Stimulated activated CD4-positive, alpha-beta T cell treated with anti-CD3 and anti-CD28 coated beads, Interleukin-4, amount 100 ng/mL, for 1 hour (primary cell): Measurements from ENCODE around the gene ADAP1.
"Not testable (repeated sequence)": the region's sequence is repeated elsewhere in the genome, so short reads cannot be mapped to it uniquely, and the experiment has no call there.

ENCODE experiments used
- DNase-seq: peaks from one replicate; pipeline ENCODE4 v3.0.0-alpha.2; 2020

The ADAP1 gene

DNA sequence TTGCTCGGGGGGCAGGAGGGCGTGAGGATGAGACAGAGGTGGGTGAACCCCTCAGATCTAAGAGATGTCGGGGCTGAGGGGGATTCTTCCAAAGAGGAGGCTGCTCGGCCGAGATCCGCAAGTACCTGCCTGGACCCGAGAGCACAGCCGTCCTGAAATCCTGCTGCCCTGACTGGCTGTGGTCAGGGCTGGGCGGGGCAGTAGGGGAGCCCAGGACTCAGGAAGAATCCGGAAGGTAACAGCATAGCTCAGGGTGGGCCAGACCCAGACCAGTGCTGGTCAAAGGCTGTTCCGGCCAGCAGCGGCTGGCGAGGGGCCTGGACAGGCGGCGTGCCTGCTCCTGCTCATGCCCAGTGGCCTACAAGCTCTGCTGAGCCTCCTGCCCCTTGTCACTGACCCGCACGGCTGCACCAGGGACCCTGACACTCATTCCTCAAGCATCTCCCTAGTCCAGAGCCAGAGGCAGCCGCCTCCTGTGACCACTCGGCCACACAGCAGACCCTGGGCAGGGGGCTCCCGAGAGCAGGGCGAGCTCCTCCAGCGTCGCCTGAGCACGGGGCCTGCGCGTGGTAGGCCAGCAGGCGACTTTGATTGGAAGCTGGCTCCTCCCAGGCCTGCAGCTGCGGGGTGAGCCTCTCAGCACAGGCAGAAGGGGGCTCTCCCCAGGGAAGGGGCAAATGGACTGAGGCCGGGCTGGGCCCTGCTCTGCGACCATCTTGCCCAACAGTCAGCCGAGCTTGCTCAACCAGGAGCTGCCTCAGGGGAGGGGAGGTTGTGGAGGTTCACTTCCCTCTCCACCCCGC lies 3.1 kb upstream of the ADAP1 start:
- no peak for DNase-seq

DNA sequence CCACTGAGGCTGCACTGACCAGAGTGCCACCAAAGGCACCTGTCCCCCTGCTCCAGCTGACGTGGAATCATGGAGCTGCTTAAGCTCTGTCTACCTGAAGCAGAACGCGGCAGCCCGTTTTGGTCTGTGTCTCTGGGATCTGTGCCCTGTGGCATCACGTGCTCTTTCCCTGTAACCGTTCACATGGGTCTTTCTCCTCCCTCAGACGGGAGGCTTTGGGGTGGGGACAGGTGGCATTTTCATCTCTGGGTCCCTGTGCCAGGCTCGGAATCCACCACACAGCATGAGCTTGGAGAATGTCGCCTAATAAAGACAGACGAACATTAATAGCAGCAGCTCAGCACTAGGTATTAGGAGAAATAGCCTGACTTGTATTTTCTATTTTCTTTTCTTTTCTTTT lies 1.6 kb upstream of the ADAP1 start:
- no peak for DNase-seq

DNA sequence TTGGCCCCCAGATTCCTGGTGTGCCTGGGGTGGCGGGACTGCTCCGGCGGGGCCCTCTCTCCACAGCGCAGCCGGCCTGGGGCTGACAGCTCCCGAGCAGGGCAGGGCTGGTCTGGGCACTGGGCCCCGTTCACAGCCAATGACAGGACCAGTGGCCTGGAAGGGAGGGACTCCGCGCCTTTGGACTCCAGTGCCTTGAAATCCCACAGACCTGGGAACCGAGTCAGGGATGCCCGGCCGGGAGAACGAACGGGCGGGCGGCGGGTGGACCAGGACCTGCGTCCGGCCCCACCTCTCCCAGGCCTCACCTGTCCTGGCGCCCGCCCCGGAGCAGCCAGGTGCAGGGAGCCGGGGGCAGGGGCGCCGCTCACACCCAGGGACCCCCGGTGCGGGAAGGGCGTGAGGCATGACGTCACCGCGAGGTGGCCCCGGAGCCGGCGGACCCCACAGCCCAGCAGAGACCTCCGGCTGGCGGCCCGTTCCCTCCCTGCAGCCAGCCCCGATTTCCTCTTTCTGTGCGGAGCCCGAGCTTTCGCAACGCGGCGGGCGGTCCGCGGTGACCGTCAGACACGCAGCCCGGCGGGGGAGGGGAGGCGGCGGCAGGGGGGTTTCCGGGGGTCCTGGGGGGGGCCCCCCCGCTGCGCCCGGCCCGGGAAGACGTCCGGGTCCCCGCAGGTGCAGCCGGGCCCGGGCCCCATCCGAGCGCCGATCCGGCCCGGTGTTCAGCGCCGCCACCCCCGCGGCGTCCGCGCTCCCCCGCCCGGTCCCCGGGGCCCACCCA lies 743 bp downstream of the ADAP1 start:
- no peak for DNase-seq

DNA sequence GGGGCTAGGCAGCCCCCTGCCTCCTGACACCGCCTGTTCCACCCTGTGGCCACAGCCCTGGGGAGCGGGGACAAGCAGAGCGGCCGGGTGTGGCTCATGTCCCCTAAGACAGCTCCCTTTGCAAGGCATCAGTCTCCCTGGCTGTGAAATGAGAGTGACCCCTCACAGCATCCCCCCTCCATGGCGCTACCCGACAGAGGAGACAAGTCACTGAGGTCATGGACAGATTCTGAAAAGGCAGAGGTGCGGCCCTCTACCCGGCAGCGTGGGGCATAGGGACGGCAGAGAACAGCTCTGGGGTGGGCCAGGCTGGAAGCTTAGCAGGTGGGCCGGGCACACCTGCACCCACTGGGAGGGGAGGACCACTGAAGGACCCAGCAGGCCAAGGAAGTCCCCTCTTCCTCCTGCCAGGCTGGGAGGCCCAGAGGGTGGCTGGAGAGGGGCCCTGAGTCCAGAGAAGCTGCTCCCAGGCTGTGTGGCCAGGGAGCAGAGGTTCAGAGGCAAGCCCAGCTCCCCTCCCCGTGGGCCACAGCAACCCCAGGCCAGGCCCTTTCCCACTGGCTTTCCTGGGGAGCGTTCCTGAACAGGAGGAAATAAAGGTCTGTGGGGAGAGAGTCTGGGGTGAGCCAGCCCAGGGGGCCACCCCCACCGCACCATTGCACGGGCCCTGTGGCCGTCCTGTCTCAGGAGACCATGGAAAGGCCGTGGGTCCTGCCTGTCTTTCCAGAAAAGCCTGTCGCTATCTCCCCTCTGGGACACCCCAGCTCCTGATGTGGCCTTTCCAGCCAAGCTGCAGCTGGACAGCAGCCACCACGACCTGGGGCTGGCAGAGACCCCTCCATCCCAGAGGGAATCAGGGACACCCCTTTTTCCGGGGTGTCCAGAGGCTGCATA lies 1.7 kb downstream of the ADAP1 start:
- DNase-seq, result no peak

DNA sequence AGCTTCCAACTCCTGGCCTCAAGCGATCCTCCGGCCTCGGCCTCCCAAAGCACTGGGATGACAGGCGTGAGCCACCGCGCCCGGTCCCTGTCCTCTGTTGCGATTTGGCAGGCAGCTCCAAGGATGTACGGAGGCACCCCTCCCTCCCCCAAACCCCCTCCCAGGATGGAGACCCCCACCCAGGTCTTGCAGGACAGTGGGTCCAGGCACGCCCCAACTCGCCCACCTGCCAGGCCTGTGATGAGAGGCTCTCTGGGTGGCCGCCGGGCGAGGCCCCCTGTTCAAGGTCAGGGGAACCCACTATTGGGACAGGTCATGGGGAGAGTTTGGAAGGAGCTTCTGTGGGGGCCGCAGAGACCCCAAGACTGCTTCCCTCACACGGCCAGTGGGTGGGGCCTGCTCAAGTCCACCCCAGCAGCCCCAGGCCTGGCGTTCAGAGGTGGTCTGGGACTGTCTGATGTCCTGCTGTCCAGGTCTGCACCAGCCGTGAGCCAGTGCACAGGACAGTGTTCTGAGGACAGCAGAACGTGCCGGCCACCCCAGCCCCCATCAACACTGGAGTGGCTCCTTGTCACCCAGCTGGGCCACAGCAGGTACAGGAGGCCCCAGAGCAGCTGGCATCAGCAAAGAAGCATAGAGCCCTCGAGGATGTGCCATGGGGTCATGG lies 2.5 kb downstream of the ADAP1 start:
- no peak for DNase-seq

DNA sequence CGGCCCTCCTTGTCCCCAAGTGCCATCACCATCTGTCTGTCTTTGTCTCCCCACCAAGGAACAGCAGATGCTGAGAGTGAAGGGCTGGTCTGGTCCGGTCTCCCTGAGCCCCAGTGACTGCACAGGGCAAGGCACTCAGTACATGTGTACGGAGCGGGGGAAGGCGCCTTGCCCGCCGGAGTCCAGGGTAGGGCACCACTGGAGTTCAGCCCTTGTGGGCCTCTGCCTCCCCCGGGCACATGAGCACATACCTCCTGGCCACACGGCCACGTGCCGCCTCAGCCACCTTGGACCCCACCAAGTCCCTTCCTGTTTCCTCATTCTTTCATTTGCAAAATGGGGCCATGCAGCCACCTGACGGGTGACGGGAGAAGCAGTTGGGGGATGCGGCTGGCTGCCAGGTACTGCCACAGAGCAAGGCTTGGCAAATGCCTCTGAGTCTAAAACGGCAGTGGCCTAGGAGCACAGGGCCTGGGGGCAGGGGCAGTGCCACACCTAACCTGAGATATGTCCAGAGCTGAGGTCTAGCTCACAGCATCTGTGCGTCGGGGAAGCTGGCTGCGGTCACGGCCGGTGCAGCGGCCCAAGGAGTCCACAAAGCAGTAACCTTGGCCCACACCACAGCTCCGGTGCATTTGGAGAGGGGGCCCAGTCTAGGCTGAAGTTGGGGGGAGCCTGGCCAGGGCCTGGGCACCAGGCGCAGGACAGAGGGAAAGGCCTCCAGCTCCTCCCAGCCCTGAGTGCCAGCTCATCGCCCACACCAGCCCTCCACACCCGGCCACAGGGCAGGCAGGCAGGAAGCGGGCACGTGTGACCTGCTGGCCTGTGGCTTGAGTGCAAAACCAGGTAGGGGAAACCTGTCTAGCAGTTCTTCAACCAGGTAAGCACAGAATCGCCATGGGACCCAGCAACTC lies 5.2 kb downstream of the ADAP1 start:
- no peak for DNase-seq

DNA sequence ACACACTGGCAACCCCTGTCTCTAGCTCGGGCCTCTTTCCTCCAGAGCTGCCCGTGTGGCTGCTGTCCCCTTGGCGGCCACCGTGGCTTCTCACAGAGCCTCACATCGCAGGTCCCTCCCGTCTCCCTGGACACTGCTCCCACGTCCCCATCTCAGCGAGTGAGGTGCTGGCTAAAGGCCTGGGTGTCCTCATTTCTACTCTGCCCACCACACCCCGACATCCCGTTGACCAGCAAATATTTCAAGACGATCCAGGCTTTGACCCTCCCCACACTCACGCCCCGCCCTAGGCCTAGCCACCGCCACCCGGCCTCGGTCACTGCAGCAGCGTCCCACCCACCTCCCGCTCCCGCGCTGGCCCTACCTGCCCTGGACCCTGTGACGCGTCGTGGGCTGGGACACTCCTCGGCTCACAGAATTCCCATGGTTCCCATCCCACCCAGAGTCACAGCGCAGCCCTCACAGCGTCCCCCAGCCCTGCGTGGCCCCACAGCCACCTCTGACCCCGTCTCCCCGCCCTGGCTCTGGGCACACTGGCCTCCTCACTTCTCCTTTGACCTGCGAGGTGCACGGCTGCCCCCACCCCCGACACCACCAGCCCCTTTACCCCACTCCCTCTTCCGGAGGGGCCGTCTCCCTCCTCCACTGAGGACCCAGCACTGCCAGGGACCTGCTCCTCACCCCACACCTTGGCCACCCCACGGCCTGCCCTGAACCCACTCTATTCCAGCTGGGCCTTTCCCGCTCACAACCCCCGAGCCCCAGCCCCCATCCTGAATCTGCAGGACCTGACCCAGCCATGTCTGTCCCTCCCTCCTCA lies 6.9 kb downstream of the ADAP1 start:
- no peak for DNase-seq

DNA sequence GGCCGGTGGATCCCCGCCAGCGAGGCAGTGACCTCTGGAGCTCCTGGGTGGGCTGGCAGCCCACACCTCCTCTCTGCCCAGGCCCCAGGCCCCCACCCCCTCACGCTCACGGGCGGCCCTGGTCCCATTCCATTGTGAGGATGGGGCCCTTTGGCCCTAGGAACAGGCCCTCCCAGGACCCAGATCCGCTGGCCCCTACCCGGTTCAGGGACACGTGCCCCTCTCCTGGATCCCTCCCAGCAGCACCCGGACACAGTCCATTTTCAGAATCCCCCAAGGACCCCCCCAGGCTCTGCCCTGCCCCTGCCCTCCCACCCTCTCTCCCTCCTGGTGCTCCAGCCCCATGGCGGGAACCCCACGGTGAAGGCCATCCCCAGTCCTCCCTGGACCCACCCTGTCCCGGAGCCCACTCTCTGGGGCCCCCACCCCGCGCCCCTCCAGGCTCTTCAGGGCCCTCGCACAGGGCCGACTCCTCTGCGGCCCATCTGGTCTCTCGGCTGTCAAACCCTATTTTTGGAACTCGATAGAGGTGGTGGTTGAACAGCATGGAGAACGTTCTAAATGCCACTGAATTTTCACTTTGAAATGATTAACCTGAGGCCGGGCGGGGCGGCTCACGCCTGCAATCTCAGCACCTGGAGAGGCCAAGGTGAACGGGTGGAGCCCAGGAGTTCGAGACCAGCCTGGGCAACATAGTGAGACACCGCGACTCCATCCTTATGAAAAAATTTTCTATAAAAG lies 8.1 kb downstream of the ADAP1 start:
- no peak for DNase-seq

DNA sequence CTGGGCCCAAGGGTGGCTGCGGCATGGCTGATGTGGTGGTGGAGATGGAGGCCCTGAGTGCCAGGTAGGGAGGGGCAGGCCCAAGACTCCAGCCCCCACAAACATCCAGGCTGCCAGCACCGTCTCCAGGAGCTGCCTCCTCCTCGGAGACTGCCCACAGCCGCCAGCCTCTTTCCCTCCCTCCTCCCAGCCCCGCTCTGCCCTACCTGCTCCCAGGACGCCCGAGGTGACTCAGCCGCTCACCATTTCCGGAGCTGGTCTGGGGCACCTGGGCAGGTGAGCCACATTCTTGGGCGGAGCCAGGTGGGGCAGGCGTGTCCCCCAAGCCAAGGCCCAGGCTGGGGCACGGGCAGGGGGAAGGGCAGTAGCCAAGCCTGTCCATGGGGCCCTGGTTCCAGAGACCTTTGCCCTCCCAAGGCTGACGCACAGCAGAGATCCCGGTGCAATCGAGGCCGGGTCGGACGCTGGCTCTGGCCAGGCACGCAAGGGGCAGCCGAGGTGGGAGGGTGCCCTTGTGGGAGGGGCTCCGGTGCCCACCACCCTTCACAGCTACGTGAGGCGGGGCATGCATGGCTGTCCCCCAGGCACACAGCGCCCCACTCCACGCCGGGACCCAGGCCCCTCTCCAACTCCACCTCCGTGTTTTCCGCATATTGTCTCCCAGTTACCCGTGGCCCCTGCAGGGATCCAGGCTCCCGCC lies 8.8 kb downstream of the ADAP1 start:
- DNase-seq, result no peak

DNA sequence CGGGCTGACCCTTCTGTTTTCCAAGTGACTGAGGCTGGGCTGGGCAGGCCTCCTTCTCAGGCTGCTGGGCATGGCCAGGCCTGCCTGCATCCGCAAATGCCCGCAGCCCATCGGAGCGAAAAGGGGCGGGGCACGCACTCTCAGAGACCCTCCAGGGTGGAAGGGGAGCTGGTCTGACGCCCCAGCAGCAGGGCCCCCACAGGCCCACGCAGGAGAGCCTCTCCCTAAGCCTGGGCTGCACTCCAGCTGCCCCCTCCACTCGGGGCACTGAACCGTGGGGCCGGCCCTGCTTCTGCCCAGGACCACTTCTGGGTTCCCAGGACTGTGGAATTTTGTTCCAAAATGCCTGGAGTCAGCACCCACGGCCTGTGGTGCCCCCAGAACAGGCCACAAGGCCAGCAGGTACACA lies 9.3 kb downstream of the ADAP1 start:
- no peak for DNase-seq

DNA sequence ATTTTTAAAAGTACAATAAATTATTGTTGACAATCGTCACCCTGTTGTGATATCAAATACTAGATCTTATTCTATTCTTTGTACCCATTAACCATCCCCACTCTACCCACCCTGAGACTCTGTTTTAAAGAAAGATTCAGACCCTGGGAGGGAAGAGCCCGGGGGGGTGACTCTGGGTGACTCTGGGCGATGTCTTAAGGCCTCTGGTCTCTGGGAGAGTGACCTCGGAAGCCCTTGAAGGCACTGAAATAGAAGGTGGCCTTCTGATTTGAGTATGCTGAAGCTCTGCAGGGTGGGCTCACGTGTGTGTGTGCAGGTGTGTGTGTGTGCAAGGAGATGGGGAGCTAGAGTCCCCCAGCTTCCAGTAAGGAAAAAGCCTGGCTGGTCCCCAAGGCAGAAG lies 9.7 kb downstream of the ADAP1 start:
- DNase-seq, result no peak

DNA sequence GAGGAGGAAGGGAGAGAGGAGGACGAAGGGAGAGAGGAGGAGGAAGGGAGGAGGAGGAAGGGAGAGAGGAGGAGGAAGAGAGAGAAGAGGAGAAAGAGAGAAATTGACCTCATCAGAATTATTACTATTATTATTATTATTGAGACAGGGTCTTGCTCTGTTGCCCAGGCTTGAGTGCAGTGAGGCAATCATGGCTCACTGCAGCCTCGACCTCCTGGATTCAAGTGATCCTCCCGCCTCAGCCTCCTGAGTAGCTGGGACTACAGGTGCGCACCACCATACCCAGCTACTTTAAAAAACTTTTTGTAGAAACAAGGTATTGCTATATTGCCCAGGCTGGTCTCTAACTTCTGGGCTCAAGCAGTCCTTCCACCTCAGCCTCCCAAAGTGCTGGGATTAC lies 10.7 kb downstream of the ADAP1 start:
- DNase-seq, result not testable (repeated sequence)

DNA sequence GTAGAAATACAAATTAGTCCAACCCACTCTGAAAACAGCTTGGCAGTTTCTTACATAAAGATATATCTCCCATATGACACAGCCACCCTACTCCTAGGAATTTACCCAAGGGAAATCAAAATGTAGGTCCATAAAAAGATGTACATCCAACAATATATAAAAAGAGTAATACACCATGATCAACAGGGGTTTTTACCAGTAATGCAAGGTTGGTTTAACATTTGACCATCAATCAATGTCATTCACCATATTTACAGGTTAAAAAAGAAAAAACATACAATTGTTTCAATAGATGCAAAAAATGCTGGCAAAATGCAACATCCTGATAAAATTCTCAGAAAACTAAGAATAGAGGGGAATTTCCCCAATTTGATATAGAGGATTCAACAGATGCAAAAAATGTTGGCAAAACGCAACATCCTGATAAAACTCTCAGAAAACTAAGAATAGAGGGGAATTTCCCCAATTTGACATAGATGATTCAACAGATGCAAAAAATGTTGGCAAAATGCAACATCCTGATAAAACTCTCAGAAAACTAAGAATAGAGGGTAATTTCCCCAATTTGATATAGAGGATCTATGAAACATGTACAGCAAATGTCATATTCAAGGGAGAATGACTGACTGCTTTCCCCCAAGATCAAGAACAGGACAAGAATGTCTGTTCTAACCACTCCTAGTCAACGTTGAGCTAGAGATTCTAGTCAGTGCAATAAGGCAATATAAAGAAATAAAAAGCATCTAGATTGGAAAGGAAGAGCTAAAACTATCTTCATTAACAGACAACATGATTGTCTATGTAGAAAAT lies 13.7 kb downstream of the ADAP1 start:
- no peak for DNase-seq

DNA sequence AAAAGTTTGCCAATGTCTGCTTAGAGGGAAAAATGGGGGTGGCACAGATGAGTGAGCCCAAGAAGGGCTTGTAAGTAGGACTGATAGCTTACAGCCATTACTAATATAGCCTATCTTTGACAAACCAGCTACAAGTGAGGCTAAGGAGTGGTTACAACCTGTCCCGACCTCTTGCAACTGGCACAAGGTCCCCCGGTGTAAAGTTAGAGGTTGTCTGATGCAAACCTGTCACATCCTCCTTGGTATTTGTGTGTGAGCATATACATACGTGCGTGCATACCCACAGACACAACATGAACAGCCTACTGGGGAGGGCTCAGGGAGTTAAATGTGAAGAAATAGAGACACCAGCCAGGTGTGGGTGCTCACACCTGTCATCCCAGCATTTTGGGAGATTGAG lies 14.6 kb downstream of the ADAP1 start:
- DNase-seq, result no peak

DNA sequence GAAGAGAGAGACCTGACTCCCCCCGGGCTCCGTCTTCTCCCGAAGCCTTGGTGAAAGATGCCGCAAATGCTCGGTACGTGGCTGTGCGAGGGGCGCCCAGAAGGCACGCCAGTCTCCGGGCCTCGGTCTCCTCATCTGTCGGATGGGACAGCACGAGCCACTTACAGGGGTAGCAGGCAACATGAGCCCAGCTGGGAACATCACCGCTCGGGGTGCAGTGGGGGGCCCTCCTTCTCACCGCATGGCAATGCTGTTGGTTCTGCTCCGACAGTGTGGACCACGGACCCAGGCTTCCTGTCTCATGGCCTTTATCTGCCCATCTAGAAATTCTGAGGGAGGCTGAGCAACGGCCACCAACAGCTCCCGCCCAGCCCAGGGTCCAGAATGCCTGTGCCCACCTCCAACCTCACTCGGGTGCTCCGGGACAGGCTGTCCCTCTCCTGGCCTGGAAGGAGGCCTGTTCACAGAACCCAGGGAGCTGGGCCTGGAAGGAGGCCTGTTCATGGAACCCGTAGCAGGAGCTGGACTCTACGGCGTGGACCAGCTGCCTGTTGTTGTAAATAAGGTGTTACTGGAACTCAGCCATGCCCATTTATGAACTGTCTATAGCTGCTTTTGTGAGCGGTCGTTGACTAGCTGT lies 15.8 kb downstream of the ADAP1 start:
- DNase-seq, result no peak

DNA sequence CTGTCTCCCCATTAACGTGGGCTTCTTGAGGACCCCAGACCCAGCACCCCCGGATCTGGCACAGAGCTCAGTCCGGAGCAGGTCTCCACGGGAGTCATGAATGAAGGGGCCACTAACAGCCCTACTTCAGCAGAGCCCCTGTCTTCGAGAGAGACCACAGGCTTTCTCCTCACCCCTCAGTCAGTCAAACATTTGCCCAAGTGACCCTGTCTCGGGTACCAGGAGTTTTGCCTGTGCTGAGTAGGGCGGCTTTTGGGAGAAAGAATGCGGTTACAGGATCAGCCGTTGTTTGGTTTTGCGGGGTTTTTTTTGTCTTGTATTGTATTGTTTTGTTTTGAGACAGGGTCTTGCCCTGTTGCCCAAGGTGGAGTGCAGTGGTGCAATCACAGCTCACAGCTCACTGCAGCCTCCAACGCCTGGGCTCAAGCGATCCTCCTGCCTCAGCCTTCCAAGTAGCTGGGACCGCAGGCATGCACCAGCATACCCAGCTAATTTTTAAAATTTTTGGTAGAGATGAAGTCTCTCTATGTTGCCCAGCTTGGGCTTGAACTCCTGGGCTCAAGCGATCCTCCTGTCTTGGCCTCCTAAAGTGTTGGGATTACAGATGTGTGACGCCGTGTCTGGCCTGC lies 16.5 kb downstream of the ADAP1 start:
- no peak for DNase-seq

DNA sequence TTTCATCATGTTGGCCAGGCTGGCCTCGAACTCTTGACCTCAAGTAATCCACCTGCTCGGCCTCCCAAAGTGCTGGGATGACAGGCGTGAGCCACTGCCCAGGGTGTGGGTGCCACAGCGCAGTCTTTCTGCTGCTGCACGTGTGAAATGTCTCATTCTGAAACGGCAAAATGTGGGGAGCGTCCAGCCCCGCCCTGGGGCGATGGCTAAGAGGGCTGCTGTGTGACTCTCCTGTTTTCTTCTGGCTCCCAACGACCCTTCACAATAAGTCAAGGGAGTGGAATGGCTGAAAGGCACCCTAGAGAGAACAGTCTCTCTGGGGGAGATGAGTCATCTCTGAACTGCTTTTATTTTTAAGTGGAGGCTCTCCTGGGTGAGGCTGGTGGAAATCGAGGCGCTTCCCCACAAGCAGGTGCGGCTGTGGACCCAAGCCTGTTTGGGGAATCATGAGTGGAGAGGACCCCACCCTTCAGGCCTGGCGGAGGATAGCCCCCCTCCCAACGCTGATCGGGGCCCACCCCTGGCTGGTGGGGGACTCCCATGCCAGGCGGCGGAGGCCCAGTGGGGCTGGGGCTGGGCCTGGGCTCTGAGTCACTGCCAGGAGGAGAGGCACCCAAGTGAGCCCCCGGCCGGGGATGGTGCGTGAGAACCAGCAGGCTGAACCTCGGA lies 18.0 kb downstream of the ADAP1 start:
- no peak for DNase-seq
